Stimulated activated naive CD4-positive, alpha-beta T cell (primary cell): ENCODE measurements around the gene FGF12.
"Not testable (repeated sequence)": the region's sequence is repeated elsewhere in the genome, so short reads cannot be mapped to it uniquely, and the experiment has no call there.

ENCODE experiments used
- DNase-seq, 6 experiments: peaks; one replicate each; lab custom pipeline; 2025; lab: John Stamatoyannopoulos, UW

Gene FGF12

GRCh38 chr3:192727032-192727847, at the start of gene FGF12:
TSS of gene FGF12 (minus strand) at chr3:192727541.
- no peak for DNase-seq

- DNase-seq = not testable (repeated sequence)
Measured at GRCh38 chr3:192774341-192774740, 47.0 kb upstream of the FGF12 start.

GRCh38 chr3:192772240-192772894, 45.0 kb upstream of the FGF12 start:
- DNase-seq = no peak

GRCh38 chr3:192758654-192759053, 31.3 kb upstream of the FGF12 start:
- DNase-seq = no peak

GRCh38 chr3:192751148-192751547, 23.8 kb upstream of the FGF12 start:
- DNase-seq = no peak

- no peak for DNase-seq
Measured at GRCh38 chr3:192750201-192750600, 22.9 kb upstream of the FGF12 start.

- DNase-seq = no peak
Measured at GRCh38 chr3:192747746-192748145, 20.4 kb upstream of the FGF12 start.

GRCh38 chr3:192747145-192747544, 19.8 kb upstream of the FGF12 start:
- DNase-seq = no peak

- DNase-seq = no peak
Measured at GRCh38 chr3:192745150-192745549, 17.8 kb upstream of the FGF12 start.

GRCh38 chr3:192744604-192745003, 17.3 kb upstream of the FGF12 start:
- not testable (repeated sequence) for DNase-seq

- no peak for DNase-seq
Measured at GRCh38 chr3:192737506-192737905, 10.2 kb upstream of the FGF12 start.

GRCh38 chr3:192731233-192731632, 3.9 kb upstream of the FGF12 start:
- DNase-seq = no peak

GRCh38 chr3:192726385-192726784, 956 bp downstream of the FGF12 start:
- DNase-seq = no peak

GRCh38 chr3:192719964-192720363, 7.4 kb downstream of the FGF12 start:
- no peak for DNase-seq

- DNase-seq = no peak
Measured at GRCh38 chr3:192718156-192718555, 9.2 kb downstream of the FGF12 start.

GRCh38 chr3:192715126-192715525, 12.2 kb downstream of the FGF12 start:
- DNase-seq = no peak

- not testable (repeated sequence) for DNase-seq
Measured at GRCh38 chr3:192711126-192711525, 16.2 kb downstream of the FGF12 start.

GRCh38 chr3:192710366-192710765, 17.0 kb downstream of the FGF12 start:
- no peak for DNase-seq

- no peak for DNase-seq
Measured at GRCh38 chr3:192706272-192706671, 21.1 kb downstream of the FGF12 start.

GRCh38 chr3:192700885-192701284, 26.5 kb downstream of the FGF12 start:
- DNase-seq = no peak

GRCh38 chr3:192696943-192697587, 30.3 kb downstream of the FGF12 start:
- no peak for DNase-seq

- no peak for DNase-seq
Measured at GRCh38 chr3:192687488-192688152, 39.7 kb downstream of the FGF12 start.
